Endothelial cell of umbilical vein (primary cell): ENCODE data around the gene ZW10. TPM values are rescaled to one million over a fixed set of nuclear protein-coding genes. Genes with fewer than 3 reads are reported as not detected.

ENCODE experiments used
- BruUV-seq: library from RNA; stranded (reverse); fragments of 400-500 nt; replicated peaks from 2 replicates; lab custom pipeline; 2021; lab: Mats Ljungman, UMichigan
- CTCF ChIA-PET: fragments of 300-600, 350-600 bp; sonication (Branson Sonifier 250); formaldehyde crosslinking; loops from one replicate; lab custom pipeline; 2021; ENCODE audit warnings: antibody characterized with exemption, inconsistent platforms; lab: Charles Lee
- POLR2A ChIA-PET: fragments of 300-600, 350-600 bp; sonication (Branson Sonifier 250); formaldehyde crosslinking; loops from one replicate; lab custom pipeline; 2021; ENCODE audit warnings: antibody characterized with exemption, inconsistent platforms; lab: Charles Lee
- DNase-seq: peaks from one replicate; pipeline ENCODE4 v3.0.0-alpha.2; 2011; ENCODE audit warnings: low read depth, low spot score
- FAIRE-seq: peaks from 2 replicates; lab custom pipeline; 2011; peaks lifted over from hg19 to GRCh38; lab: Jason Lieb, UNC
- H2AFZ ChIP-seq: 2 replicates; pipeline ENCODE4 v1.6.0; 2012; ENCODE audit warnings: low read depth, low read length, control low read depth, inconsistent platforms
- H3K27ac ChIP-seq: 2 replicates; pipeline ENCODE4 v1.5.1; 2011; ENCODE audit warnings: low read depth, mild to moderate bottlenecking, control low read depth, low read length, moderate library complexity; ENCODE audit not compliant: insufficient read depth
- H3K27me3 ChIP-seq, 2 experiments: 2 replicates each; pipeline versions ENCODE4 v1.6.0 to v1.6.1; 2011; ENCODE audit warnings: low read length in 2 of 2, mixed read lengths in 1 of 2; ENCODE audit not compliant: control insufficient read depth in 2 of 2, insufficient read depth in 2 of 2
- H3K36me3 ChIP-seq, 2 experiments: 2 replicates in 1 of 2; 3 replicates in 1 of 2; pipeline ENCODE4 v1.5.1; 2011; ENCODE audit warnings: low read length in 2 of 2, mild to moderate bottlenecking in 1 of 2, moderate library complexity in 1 of 2; ENCODE audit not compliant: control insufficient read depth in 2 of 2, insufficient read depth in 2 of 2; ENCODE audit errors: extremely low read depth in 1 of 2
- H3K4me1 ChIP-seq: 3 replicates; pipeline ENCODE4 v1.5.1; 2011; ENCODE audit warnings: mild to moderate bottlenecking, low read length; ENCODE audit not compliant: control insufficient read depth, insufficient read depth; ENCODE audit errors: extremely low read depth
- H3K4me2 ChIP-seq: 2 replicates; pipeline ENCODE4 v1.6.1; 2011; ENCODE audit warnings: low read length, control low read depth, mixed read lengths; ENCODE audit not compliant: insufficient read depth
- H3K4me3 ChIP-seq, 3 experiments: fragments of 200-600 bp in 1 of 3; sonication (generic), shearing (Covaris generic) in 1 of 3; replicated peaks in 1 of 3; 2 replicates each; pipeline ENCODE4 v1.5.1; 2011 to 2016; ENCODE audit warnings: control low read depth in 3 of 3, low read length in 3 of 3, mild to moderate bottlenecking in 2 of 3, inconsistent platforms in 1 of 3, low read depth in 1 of 3, moderate library complexity in 1 of 3; ENCODE audit not compliant: insufficient read depth in 1 of 3
- H3K79me2 ChIP-seq: 2 replicates; pipeline ENCODE4 v1.6.0; 2012; ENCODE audit warnings: low read length, inconsistent platforms; ENCODE audit not compliant: control insufficient read depth, insufficient read depth
- H3K9ac ChIP-seq: replicated peaks from 2 replicates; pipeline ENCODE3; 2011; ENCODE audit warnings: low read length, control low read depth; ENCODE audit not compliant: insufficient read depth; ENCODE audit errors: extremely low read depth
- H3K9me1 ChIP-seq: replicated peaks from 3 replicates; pipeline ENCODE4 v1.6.0; 2011; ENCODE audit warnings: mild to moderate bottlenecking, low read length; ENCODE audit not compliant: control insufficient read depth, insufficient read depth; ENCODE audit errors: extremely low read depth
- H3K9me3 ChIP-seq: replicated peaks from 2 replicates; pipeline ENCODE4 v1.5.1; 2012; ENCODE audit warnings: low read length, inconsistent platforms; ENCODE audit not compliant: control insufficient read depth, insufficient read depth
- H4K20me1 ChIP-seq: replicated peaks from 2 replicates; pipeline ENCODE3; 2011; ENCODE audit warnings: mild to moderate bottlenecking, low read length; ENCODE audit not compliant: control insufficient read depth, insufficient read depth; ENCODE audit errors: extremely low read depth
- CTCF ChIP-seq, 2 donors: IDR thresholded peaks; 1 replicate in 1 of 2; 2 replicates in 1 of 2; pipeline ENCODE4 v1.5.1; 2011; ENCODE audit warnings: low read length in 2 of 2, mild to moderate bottlenecking in 2 of 2, moderate library complexity in 2 of 2, control low read depth in 1 of 2, inconsistent platforms in 1 of 2, low read depth in 1 of 2; ENCODE audit not compliant: insufficient read depth in 1 of 2; ENCODE audit errors: extremely low read depth in 1 of 2
- EZH2 ChIP-seq: IDR thresholded peaks from 2 replicates; pipeline ENCODE4 v1.6.1; 2012; ENCODE audit warnings: borderline replicate concordance, low read depth, mild to moderate bottlenecking, moderate library complexity, low read length, inconsistent platforms; ENCODE audit not compliant: severe bottlenecking
- FOS ChIP-seq: IDR thresholded peaks from 2 replicates; pipeline ENCODE4 v1.6.1; 2011; ENCODE audit warnings: mild to moderate bottlenecking, low read length, moderate library complexity, borderline replicate concordance; ENCODE audit not compliant: insufficient read depth
- JUN ChIP-seq: IDR thresholded peaks from 2 replicates; pipeline ENCODE4 v1.6.1; 2011; ENCODE audit warnings: borderline replicate concordance, low read depth; ENCODE audit not compliant: insufficient read length, insufficient read depth
- MYC ChIP-seq: IDR thresholded peaks from one replicate; pipeline ENCODE4 v1.6.1; 2011; ENCODE audit warnings: mild to moderate bottlenecking, low read depth, low read length
- POLR2A ChIP-seq: IDR thresholded peaks from 2 replicates; pipeline ENCODE4 v1.6.1; 2012; ENCODE audit warnings: low read depth, mild to moderate bottlenecking, control low read depth, low read length
- POLR2AphosphoS5 ChIP-seq: IDR thresholded peaks from 2 replicates; pipeline ENCODE4 v1.6.1; 2012; ENCODE audit warnings: low read depth, mild to moderate bottlenecking, control low read depth, low read length, moderate library complexity; ENCODE audit not compliant: insufficient read depth
- dilution Hi-C: fragments of 300-500 bp; cut with MboI; formaldehyde crosslinking; loops from one replicate; pipeline ENCODE4 v1.15.0; 2019; ENCODE audit warnings: low sequenced_read_pairs; ENCODE audit not compliant: extremely low pct_ligation_motif_present
- intact Hi-C: fragments of 100-400 bp; cut with micrococcal nuclease; formaldehyde crosslinking; loops from one replicate; pipeline ENCODE4 v1.10.0; 2022
- polyA plus RNA-seq, 4 experiments: library from polyadenylated mRNA; depleted of rRNA in 3 of 4; stranded (reverse) in 3 of 4; unstranded in 1 of 4; fragments of >200 nt; gene quantifications; 2 replicates each; pipeline versions ENCODE4 v1.2.1 to v1.2.3, GENCODE V29; 2011 to 2012; ENCODE audit warnings: missing spikeins in 1 of 4
- total RNA-seq: library from RNA; stranded (reverse); gene quantifications from 2 replicates; pipeline ENCODE4 v1.2.3, GENCODE V29; 2021

Gene ZW10
- total and polyA plus RNA-seq, 2 donors (not counting 3 experiments of a cell fraction or from before 2014, with no cell fraction given), result 7.5 to 22.1 TPM

- Histone ChIP-seq H3K9me1 (no peaks in the 10 kb centered on the region), H3K27ac (no peak overlapping the region), H3K9me3 (no peaks in the 10 kb centered on the region), H3K79me2 (no peaks in the 10 kb centered on the region), H3K4me1 (no peaks in the 10 kb centered on the region), H3K9ac (no peak overlapping the region), H2AFZ (no peak overlapping the region), H3K4me2 (no peak overlapping the region), H3K27me3 (no peaks in the 10 kb centered on the region), H4K20me1 (no peaks in the 10 kb centered on the region), H3K4me3 (no peak overlapping the region), H3K36me3 (no peaks in the 10 kb centered on the region)
- ChIA-PET POLR2A (no interaction called here), CTCF (no interaction called here)
- TF ChIP-seq EZH2 (no peak), POLR2AphosphoS5 (no peak), MYC (no peak)
- intact Hi-C loops, result no loop called here
- dilution Hi-C loops, result no loop called here
- no TSS peak for BruUV-seq
- no peak for FAIRE-seq
- DNase-seq, result no peak
Measured at GRCh38 chr11:113693030-113693429, 80.5 kb downstream of the ZW10 start.

GRCh38 chr11:113690619-113691569, 82.6 kb downstream of the ZW10 start:
- Histone ChIP-seq H3K9me3 (no peaks in the 10 kb centered on the region), H3K9ac (no peak overlapping the region), H3K9me1 (no peaks in the 10 kb centered on the region), H3K4me2 (no peak overlapping the region), H3K4me1 (no peaks in the 10 kb centered on the region), H3K79me2 (no peaks in the 10 kb centered on the region), H3K36me3 (no peaks in the 10 kb centered on the region), H4K20me1 (no peaks in the 10 kb centered on the region), H3K4me3 (no peak overlapping the region), H3K27me3 (no peaks in the 10 kb centered on the region), H2AFZ (no peak overlapping the region), H3K27ac (no peak overlapping the region)
- POLR2A ChIA-PET, result no interaction called here
- FAIRE-seq (no peak), DNase-seq (no peak)
- CTCF ChIA-PET, result no interaction called here
- dilution Hi-C loops (no loop called here), intact Hi-C loops (no loop called here)
- no peak for TF ChIP-seq EZH2
- TF ChIP-seq FOS, result no peak
- TF ChIP-seq POLR2AphosphoS5, result no peak
- peak; percentile 18 to 19 for TF ChIP-seq CTCF (IDR thresholded peaks at IDR 0.05; ENCODE audit: extremely low read depth in 1 of 2, insufficient read depth in 1 of 2, low read depth in 1 of 2, low read length in 2 of 2)
- no peak for TF ChIP-seq POLR2A
- TF ChIP-seq JUN, result no peak
- no peak for TF ChIP-seq MYC
- BruUV-seq, result no TSS peak
